OCI-LY3 (cell line): ENCODE results near the gene TMEM258.

Experiments used
- CTCF ChIP-seq: fragments of 200-600, 300-600 bp; sonication (generic); IDR thresholded peaks from 2 replicates; pipeline ENCODE4 v1.5.1; 2014; ENCODE audit warnings: antibody characterized with exemption, low read length, low read depth
- EZH2phosphoT487 ChIP-seq: fragments of 200-600 bp; shearing (Covaris generic); IDR thresholded peaks from 2 replicates; pipeline ENCODE4 v1.6.1; 2018; ENCODE audit warnings: antibody characterized with exemption, mixed run types, low read depth

- no peak for TF ChIP-seq CTCF
- no peak for TF ChIP-seq EZH2phosphoT487
These were observed 53.0 kb downstream of the TMEM258 start for GRCh38 chr11:61739413-61739812.
